Epithelial cell of proximal tubule (primary cell): Measurements from ENCODE around the gene ADSS1. TPM values are rescaled to one million over a fixed set of nuclear protein-coding genes. Genes with fewer than 3 reads are reported as not detected.

Source experiments
- DNase-seq: peaks from one replicate; pipeline ENCODE4 v3.0.0-alpha.2; 2011; ENCODE audit warnings: low read depth
- H3K4me3 ChIP-seq: 2 replicates; pipeline ENCODE4 v1.5.1; 2011; ENCODE audit warnings: low read depth, mild to moderate bottlenecking, low read length
- total RNA-seq: library from RNA; depleted of rRNA; stranded (reverse); fragments of >200 nt; gene quantifications from 2 replicates; pipeline ENCODE4 v1.2.3, GENCODE V29; 2015
- TF ChIP-seq, protein P1 (sequence below): conservative IDR thresholded peaks from 2 replicates; pipeline ENCODE4 v1.5.1; 2012; ENCODE audit warnings: low read depth, mild to moderate bottlenecking, low read length

ADSS1 gene
- total RNA-seq, 1 donor from 2014 or later, result 2.3 TPM

- no peak for DNase-seq
- TF ChIP-seq, protein P1, sequence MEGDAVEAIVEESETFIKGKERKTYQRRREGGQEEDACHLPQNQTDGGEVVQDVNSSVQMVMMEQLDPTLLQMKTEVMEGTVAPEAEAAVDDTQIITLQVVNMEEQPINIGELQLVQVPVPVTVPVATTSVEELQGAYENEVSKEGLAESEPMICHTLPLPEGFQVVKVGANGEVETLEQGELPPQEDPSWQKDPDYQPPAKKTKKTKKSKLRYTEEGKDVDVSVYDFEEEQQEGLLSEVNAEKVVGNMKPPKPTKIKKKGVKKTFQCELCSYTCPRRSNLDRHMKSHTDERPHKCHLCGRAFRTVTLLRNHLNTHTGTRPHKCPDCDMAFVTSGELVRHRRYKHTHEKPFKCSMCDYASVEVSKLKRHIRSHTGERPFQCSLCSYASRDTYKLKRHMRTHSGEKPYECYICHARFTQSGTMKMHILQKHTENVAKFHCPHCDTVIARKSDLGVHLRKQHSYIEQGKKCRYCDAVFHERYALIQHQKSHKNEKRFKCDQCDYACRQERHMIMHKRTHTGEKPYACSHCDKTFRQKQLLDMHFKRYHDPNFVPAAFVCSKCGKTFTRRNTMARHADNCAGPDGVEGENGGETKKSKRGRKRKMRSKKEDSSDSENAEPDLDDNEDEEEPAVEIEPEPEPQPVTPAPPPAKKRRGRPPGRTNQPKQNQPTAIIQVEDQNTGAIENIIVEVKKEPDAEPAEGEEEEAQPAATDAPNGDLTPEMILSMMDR, result no peak
- H3K4me3 ChIP-seq, result no peak overlapping the region
These were observed 44.9 kb upstream of the ADSS1 start for GRCh38 chr14:104678901-104679705.

- TF ChIP-seq, protein P1, result no peak
- DNase-seq, result no peak
- H3K4me3 ChIP-seq, result peak overlapping the region; percentile 16
These were observed 43.8 kb upstream of the ADSS1 start for GRCh38 chr14:104680056-104680805.

DNA sequence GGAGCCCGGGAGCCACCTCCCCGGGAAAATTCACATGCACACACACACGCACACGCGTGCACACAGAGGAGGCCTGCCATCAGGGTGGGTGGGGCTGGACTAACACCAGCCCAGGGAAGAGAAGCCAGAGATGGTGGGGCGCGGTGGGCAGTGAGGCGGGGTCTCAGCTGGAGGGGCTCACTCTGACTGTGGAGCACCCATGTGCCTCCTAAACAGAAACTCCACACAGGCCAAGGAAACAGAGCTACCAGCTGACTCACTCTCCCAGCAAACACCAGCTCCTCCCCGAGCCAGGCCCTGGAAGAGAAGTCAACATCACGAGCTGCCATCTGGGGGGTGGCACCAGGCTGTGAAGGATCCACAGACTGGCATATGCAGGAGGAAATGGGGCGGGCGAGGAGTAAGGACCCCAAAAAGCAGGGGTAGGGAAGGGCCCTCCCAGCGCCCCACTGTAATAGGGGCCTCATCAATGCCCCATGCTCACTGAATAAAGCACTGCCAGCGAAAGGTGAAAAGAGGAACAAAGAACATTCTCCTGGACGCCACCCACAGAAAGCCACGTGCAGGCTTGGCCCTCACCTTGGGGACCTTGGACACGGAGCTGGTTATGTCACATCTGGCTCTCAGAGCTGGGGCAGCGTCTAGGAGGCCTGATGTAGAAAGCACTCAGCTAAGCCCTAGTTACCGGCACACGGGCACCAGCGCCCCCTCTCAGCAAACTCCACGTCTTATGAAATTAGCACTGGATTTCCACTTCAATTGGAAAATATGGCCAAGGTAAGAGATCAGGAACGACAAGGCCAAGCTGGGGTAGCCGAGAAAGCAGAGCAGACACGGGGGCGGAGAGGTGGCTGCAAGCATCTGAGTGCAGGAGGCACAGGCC is 43.0 kb upstream of the ADSS1 start:
- peak overlapping the region; percentile 44 for H3K4me3 ChIP-seq
- TF ChIP-seq, protein P1, result peak; percentile 40
- no peak for DNase-seq

DNA sequence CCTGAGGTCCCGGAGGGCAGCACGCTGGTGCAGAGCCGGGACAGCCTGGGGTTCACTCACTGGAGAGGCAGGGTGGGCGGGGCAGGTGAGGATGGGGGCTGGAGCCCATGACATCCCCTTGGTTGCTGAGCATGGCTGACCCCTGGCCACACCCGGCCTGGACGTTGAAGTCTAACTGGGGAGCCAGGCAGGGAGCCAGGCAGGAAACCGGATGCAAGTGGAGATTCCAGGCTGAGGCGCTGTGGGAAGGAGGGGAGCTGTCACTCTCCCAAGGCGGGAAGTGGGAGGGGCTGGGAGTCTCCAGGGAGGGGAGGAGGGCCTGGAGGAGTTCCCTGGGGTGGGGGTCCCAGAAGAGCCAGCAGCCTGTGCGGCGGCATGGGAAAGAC is 42.3 kb upstream of the ADSS1 start:
- peak overlapping the region; percentile 44 for H3K4me3 ChIP-seq
- DNase-seq, result no peak
- TF ChIP-seq, protein P1, result no peak

- no peak for DNase-seq
- TF ChIP-seq, protein P1, result no peak
- peak overlapping the region; percentile 44 for H3K4me3 ChIP-seq
These were observed 41.9 kb upstream of the ADSS1 start for GRCh38 chr14:104682107-104682593.

GRCh38 chr14:104683653-104684448 is 40.2 kb upstream of the ADSS1 start:
- H3K4me3 ChIP-seq, result no peak overlapping the region
- TF ChIP-seq, protein P1, result no peak
- no peak for DNase-seq
